ENCODE measurements around the gene TBC1D8B. TPM values are rescaled to one million over a fixed set of nuclear protein-coding genes. Genes with fewer than 3 reads are reported as not detected.

The TBC1D8B gene
- total and polyA plus RNA-seq, 9 of the 15 experiments (the other 6 are each of a cell fraction or from before 2014, with no cell fraction given), result 0.04 to 0.36 (median 0.10) TPM; not detected in 1

DNA sequence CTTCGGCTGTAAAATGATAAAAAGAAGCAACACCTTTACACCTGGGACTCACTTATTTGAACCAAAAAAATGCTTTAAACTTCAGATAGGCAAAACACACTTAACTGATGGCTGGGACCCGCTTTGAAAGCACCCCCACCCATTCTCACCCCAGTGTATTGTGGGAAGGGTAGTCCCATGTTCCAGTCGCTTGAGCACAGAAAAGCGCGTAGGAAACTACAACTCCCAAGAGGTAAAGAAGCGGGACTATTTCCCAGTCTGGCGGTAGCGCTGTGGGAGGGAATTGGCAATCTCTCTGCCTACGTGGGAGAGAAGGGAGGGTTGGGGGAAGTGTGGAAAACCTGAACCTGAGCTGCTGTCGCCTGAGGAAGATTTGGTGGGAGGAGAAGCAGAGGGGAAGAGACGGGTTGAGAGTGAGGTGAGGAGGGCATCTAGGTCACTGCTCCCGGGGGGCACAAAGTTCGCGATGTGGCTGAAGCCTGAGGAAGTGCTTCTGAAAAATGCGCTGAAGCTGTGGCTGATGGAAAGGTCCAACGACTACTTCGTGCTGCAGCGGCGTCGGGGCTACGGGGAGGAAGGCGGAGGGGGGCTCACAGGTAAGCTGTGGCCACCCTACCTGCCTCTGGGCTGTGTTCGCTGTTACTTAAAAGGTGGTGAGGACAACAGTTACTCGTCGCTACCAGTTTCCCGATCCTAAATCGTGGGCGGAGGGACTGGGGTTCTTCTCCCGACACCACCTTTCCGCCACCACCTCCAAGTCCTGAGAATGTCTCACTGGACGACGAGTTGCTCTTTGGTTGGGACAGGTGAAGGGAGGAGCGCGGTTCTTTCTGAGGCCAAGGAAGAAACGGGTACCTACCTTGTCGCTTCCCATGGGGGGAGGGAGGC is at the start of gene TBC1D8B (continued):
- TF ChIP-seq SMARCB1 (IDR thresholded peaks at IDR 0.05; ENCODE audit: insufficient read length, low read depth) (no peak), ZNF699 (CRISPR knock-in tag; IDR thresholded peaks at IDR 0.05; ENCODE audit: insufficient replicate concordance) (no peak), RCOR1 (IDR thresholded peaks at IDR 0.05; ENCODE audit: borderline replicate concordance in 1 of 2, low read depth in 2 of 2, low read length in 2 of 2) (no peak), YBX1 (IDR thresholded peaks at IDR 0.05) (no peak), ZNF766 (CRISPR knock-in tag; conservative IDR thresholded peaks at IDR 0.05) (peak; percentile 66; the same call in 1 of the 2 replicates), NFYB (IDR thresholded peaks at IDR 0.05; ENCODE audit: extremely low read depth, insufficient read length) (no peak), HOMEZ (CRISPR knock-in tag; IDR thresholded peaks at IDR 0.05) (no peak), MAZ (CRISPR knock-in tag; conservative IDR thresholded peaks at IDR 0.05 in 1 of 2, IDR thresholded peaks at IDR 0.05 in 1 of 2) (no peak), SUPT5H (IDR thresholded peaks at IDR 0.05) (no peak), GTF2A2 (tag; IDR thresholded peaks at IDR 0.05) (no peak), SMAD2 (IDR thresholded peaks at IDR 0.05; ENCODE audit: low read depth, low read length) (no peak), NR2C1 (IDR thresholded peaks at IDR 0.05) (no peak), NR2C1 (tag; IDR thresholded peaks at IDR 0.05) (peak; percentile 24; the same call in 1 of the 2 replicates), ZNF551 (CRISPR knock-in tag; IDR thresholded peaks at IDR 0.05) (no peak), ZNF121 (CRISPR knock-in tag; conservative IDR thresholded peaks at IDR 0.05) (no peak), C11orf30 (IDR thresholded peaks at IDR 0.05; ENCODE audit: low read depth) (no peak), ZNF75A (CRISPR knock-in tag; IDR thresholded peaks at IDR 0.05) (no peak), TRIM28 (IDR thresholded peaks at IDR 0.05) (no peak), MCM2 (IDR thresholded peaks at IDR 0.05; ENCODE audit: low read depth) (no peak), ZNF174 (CRISPR knock-in tag; IDR thresholded peaks at IDR 0.05) (no peak), MITF (IDR thresholded peaks at IDR 0.05) (no peak), NCOA2 (IDR thresholded peaks at IDR 0.05; ENCODE audit: partially characterized antibody in 2 of 2) (no peak), ILF3 (IDR thresholded peaks at IDR 0.05; ENCODE audit: borderline replicate concordance) (no peak), ZNF589 (CRISPR knock-in tag; IDR thresholded peaks at IDR 0.05; ENCODE audit: low read depth) (no peak), NR2F6 (CRISPR knock-in tag; IDR thresholded peaks at IDR 0.05) (no peak), ZKSCAN8 (CRISPR knock-in tag; IDR thresholded peaks at IDR 0.05) (no peak)
- TF ChIP-seq, protein P1, sequence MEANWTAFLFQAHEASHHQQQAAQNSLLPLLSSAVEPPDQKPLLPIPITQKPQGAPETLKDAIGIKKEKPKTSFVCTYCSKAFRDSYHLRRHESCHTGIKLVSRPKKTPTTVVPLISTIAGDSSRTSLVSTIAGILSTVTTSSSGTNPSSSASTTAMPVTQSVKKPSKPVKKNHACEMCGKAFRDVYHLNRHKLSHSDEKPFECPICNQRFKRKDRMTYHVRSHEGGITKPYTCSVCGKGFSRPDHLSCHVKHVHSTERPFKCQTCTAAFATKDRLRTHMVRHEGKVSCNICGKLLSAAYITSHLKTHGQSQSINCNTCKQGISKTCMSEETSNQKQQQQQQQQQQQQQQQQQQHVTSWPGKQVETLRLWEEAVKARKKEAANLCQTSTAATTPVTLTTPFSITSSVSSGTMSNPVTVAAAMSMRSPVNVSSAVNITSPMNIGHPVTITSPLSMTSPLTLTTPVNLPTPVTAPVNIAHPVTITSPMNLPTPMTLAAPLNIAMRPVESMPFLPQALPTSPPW (CRISPR knock-in tag; IDR thresholded peaks at IDR 0.05), result peak; percentile 89
